ENCODE measurements around the gene GRK1.

GRK1 gene

DNA sequence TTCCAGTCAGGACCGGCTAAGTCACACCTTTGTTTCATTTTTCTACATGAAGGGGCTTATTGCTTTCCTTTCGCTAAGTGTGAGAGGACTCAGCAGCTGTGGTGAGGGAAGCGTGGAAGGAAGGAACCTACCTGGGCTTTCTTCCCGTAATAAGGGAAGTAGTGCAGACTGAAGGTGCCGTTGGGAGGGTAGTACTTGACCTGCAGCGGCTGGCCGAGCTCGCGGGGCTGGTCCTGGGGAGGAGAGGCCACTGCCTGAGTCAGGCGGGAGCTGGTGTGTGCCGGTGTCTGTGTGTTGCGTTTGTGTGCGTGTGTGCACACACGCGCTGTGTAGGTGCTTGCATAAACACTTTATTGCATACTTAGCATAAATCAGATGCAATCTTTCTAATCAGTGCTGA lies 16.7 kb upstream of the GRK1 start:
- no peak for DNase-seq

DNA sequence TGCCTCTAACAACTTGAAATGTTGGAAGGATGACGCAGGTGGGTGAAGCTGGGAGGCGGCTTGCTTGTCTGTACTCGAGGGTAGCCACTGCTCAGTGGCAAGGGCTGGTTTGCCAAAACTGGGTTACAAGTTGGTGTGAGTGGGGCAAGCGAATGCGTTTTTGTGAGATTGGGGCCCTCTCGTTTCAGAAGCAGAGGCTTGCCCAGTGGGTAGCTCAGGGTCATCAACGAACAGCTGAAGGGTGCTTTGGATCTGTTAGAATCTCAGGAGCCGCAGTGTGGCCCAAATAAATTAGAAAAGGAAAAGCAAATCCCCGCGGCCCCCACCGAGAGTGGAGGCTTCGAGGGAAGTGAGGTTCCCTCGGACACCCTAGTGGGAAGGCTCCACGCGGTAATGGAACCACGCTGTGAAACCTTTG lies 16.3 kb upstream of the GRK1 start:
- DNase-seq: no peak

DNA sequence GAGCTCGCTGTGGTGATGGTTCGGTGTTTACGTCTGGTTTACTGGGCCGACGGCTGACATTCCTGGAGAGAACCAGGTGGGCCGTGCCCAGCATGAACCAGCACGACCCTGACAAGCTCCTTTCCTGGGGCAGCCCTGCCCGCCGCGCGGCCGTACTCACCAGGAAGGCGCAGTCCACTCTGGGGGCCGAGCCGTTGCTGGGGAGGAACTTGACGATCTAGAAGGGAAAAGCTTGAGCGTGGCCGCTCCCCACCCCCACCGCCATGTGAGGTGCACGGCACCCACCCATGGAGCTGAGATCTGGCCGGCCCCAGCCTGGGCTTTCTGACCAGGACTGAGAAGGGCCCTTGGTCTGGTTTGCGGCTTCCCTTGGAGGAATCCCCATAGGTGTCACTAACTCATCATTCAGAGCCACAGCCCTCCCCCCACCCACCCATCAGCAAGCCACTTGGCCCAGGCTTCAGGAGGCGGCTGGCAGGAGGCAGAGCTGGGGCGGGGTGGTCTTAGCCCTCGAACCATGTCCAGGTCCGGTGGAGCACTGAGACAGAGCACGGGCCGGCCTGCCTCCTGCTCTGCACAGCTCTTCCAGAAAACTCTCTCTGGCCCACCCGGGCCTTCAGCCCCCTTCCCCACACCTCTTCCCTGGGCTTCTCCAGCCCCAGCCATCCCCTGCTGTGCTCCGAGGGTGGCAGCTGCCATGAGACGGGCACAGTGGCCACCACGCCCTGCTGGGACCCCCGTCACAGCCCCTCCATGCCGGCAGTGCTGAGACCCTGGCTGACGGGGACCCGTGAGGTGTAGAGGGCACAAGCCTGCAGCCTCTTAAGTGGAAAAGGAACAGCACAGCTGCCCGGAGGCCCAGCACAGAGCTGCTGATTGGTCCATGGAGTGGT lies 15.3 kb upstream of the GRK1 start:
- DNase-seq: no peak

DNA sequence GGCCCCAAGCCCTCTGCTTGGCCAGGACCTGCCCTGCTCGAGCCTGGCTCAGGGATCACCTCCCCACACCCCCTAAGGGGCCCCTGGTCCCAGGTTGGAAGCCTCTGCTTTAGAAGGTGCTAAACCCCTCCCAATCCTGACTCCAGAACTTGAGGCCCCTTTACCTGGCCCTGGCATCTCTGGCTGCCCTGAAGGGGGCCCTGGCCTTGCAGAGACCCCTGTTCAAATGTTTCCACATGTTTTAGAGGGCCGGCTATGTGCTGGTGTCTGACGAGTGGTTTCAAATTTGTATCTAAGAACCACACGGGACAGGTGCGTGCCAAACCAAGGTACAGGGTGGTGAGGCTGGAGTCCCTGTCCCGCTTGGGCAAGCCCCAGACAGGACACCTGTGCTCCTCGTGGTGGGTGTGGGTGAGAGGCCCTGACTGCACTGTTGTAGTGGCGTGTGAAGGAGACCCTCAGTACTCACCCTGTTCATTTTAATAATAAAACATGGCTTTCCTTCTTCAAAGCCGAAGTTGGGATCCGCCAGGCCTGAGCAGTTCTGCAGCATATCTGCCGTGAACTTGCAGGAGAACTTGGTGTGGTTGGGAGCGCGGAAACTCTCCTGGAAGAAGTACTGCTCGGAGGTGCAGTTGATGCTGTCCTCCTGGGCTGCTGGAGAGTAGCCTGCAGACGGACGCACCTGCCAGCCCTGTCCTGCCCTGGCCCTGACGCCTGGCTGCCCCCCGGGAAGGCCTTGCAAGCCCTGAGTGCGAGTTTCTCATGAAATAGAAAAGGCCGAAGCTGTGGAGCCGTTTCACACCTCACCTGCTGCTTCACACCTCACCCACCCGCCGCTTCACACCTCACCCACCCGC lies 14.4 kb upstream of the GRK1 start:
- DNase-seq: no peak

DNA sequence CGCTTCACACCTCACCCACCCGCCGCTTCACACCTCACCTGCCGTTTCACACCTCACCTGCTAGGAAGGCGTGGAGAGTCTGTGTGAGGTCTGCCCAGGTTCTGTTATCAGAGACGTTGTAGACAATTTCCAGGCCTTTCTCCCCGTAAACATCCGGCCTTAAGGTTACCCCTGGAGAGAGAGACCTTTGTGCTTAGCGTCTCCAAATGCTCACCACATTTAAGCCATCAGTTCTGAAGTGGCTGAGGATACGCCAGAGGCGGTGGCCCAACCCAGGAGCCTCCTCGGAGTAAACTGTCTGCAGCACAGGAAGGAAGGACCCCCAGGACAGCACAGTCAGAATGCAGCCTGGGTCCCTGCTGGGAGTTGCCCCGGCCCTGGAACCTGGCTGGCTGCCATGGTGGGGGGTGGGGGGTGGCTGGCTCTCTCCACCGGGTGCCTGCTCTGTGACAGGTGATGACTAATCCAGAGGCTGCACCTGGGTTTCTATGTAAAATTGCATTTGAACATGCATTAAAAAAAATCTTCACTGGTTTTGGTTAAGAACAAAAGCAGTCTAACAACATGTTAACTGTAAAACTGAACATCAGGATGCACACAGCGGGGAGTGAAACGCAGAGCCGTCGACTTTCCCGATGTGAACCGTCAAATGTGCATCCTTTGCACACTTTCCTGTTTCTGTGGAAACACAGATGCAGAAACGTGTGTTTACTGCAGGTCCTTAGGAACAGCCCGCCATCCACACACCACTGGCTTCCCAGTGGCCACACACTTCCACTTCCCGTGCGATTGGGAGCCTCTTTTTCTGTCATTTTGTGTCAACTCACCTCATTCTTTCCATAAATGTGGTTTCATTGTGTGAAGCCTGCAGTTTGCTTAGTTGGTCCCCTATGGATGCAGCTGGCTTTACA lies 13.5 kb upstream of the GRK1 start:
- peak in 1 of 56 donors; percentile 4 for DNase-seq

DNA sequence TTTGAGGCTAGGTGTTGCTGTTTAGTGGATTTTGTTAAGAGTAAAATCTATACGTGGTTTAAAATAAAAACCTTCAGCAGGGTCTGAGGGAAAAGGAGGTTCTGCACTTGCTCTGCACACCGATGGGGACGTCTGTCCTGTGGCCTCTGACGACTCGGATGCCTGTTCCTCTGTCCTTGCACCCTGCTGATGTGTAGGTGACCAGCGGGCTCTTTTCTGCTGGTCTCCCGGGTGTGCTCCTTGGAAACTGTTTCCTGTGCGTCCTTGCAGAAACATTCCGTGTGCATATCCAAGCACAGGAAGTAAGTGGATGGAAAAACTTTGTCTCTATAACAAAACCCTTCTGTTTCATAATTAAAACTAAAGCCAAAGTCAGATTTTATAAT lies 12.9 kb upstream of the GRK1 start:
- no peak for DNase-seq

DNA sequence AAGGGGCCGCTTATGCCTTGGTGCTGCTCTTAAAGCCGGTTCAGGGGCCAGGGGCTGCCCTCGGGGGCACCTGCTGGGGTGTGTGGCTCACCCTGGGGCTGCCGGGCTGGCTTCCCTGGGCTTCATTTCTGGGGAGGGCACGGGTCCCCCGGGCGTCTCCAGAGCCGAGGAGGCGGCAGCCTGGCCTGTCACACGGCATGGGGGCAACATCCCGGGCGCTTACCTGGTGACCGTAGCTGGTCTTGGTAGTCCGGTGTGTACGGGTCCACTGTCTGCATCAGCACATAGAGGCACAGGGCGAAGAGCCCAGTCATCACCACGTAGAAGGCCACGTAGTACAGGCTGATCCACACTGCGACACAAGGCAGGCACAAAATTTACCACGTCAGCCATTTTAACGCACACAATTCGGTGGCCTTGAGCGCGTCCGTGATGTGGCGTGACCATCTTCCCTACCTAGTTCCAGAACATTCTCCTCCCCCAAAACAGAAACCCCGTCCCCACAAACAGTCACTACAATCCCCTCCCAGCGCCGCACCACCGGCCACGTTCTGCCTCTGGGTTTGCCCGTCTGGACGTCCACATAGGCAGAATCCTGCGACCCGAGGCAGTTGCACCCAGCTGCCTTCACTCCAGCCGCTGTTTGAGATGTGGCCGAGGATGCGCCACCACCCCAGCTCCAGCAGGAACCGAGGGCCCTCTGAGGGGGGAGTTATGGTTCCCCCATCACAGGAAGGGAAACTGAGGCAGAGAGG lies 12.3 kb upstream of the GRK1 start:
- no peak for DNase-seq

DNA sequence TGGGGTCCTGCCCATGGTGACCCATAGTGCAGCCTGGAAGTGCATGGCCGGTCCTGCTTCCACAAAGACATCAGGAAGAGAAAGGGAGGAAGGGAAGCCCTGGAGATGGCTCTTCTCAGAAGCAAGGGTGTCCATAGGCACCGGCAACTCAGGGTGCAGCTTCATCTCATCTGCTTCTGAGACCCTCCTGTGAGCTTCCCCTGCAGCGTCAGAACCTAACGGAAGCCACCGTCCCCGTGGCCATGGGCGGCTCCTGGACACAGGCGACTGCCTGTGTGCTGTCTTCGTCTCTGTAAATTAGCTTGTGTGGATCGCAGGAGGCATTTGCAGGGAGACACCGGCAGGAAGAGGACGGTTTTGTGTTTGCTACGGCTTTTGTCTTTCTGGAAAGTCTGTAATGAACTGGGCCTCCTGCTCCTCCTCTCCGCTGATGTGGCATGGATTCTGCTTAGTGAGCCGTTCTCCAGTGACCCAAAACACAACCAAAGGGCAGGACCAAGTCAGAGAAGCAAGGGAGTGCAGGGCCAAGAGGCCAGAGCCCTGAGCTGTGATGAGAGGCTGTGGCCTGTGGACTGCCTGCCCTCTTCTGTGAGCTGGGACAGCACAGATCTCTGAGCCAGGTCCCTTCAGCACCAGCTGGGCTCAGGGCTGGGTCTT lies 11.5 kb upstream of the GRK1 start:
- DNase-seq: no peak

DNA sequence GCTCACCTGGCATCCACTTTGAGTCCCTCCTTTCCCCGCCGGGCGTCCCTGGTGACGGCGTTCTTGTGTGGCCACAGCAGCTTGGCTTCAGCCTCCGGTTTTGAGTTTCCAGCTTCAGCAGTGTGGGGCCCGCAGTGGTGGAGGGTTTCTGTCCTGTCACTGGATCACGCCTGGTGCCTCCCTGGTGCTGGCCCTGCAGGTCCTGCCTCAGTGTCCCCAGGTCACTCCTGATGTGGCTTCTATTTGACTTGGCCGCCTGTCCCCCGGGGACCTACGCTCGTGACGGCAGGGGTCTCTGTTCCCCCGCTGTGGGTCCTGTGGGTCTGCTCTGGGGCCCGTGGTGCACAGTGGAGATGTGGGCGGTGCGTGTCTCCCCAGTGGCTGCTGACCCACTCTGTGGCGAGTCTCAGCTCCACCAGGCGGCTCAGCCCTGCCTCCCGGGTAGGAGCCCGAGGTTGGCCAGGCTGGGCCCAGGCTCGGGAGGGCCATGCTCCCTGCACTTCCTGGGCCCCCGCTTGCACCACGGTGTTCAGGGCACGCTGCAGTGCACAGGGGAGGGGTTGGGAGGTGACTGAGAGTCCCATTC lies 10.9 kb upstream of the GRK1 start:
- DNase-seq: no peak

DNA sequence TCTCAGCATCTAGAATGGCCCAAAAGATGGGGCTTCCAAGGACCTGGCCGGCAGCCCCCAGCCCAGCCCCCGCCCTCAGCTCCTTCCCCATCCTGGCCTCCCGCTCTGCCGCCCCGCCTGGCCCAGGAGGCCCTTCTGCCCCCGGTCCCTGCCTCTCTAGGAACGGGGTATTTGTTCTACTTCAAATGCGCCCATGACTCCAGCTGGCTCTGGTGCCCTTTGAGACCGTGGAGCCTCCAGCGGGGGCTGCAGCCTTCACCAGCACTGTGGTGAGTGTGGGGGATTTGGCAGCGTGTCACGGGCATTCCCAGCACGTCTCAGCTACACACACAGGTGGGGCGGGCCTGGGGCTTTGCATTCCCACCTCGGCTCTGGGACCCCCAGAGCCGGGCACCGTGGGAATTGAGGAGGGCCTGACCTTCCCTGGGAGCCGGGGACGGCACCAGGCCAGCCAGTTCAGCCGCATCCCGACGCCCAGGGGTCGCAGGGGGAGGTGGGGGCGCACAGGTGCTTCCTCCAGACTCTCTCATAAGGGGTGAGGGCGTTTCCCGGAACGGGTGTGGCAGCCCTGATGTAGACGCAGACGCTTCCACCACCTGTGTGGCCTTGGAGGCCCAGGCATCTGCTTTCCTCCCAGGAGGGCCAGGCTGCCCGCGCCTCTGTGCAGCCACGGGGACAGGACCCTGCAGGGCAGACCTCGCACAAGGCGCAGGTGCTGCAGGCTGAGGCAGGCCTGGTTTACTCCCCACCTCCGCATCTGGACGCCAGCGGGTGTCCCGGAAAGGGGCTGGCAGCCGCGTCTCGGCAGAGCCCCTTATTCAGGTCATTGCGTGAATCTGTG lies 10.0 kb upstream of the GRK1 start:
- no peak for DNase-seq

DNA sequence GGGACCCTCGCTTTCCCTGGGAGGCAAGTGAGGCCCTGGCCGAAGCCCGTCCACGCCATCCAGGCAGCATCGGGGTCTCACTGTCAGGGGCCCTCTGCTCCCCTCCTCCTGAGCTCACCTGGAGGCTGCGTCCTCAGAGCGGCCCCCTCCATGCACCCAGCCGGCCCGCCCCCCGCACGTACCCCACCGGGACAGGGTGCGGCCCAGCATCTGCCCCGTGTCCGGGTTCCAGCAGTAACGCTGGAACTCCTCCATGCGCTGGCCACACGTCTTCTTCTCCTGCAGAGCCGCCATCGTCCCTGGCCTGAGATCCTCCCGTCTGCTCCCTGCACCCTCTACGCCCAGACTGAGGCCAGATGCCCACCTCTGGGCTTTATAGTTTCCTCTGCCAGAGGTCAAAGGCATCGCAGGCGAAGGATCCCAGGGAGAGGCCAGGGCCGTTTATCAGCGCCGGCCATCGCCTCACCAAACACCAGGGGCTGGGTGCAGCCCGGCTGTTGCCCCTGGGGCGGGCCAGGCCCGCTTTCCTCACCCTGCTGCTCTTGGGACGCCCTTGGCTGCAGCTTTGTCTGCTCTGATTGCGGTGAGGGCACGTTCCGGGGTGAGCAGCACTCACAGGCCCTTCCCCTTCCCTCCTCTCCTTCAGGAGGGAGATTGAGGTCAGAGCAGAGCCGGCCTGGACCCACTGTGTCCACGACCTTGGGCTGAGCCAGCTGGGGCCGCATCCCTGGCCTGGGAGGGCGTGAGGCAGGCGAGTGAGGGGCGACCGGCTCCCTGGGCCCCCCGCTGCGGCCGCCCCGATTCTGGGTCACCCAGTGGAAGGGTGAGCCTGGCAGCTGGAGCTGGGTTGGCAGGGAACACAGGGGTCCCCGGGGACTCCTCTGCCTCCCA lies 8.9 kb upstream of the GRK1 start, which contains the start of gene ATP4B:
TSS of gene ATP4B (minus strand) at position 348 of the 891 bp plus-strand sequence. CDS start at position 294, 54 bp downstream.
- no peak for DNase-seq

DNA sequence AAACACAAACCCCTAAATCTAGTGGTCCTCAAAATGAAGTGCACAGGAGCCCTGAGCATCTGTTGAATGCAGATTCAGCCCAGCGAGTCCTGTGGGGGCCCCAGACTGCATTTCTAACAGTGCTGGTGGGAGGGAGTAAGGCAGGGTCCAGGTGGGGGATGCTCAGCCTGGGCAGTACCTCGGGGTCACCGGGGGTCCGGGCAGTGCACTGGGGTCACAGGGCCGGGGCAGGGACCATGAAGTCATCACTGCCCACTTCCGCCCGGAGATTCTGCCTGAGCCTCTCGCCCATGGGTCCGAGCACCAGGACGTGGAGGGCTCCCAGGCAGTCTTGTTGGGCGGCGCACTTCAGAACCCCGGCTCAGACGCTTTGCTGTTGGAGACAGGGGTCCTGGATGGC lies 8.2 kb upstream of the GRK1 start:
- DNase-seq: no peak

DNA sequence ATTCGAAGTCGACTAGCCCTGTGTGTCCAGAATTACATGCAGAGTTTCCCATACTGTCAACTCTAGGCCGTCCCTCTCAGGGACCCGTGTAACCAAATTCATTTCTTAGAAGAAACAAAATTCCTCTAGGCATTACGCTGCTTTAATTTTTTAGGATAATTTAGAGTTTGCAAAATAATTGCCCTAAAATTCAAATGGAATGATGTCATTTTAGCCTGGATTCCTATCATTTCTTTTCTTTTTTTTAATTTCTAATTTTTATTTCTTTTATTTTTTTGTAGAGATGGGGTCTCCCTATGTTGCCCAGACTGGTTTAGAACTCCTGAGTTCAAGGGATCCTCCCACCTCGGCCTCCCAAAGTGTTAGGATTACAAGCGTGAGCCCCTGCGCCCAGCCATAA lies 7.7 kb upstream of the GRK1 start:
- DNase-seq: no peak

DNA sequence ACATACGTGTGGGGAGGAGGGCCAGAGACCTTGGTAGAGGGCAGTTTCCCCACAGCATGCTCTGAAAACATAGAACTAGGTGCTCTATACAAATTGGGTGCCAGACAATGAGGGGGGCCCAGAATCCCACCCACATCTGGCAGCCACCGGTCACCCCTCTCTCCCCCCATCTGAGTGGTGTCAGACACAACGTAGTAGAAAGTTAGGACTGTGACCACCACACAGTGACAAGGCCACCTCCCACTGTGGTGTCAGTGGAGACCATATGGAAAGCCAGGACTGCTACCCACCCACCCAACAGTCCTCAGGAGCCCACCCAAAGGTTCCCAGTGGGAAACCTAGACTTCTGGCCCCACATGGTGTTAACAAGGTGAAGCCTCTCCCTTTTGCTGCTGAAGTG lies 7.0 kb upstream of the GRK1 start:
- DNase-seq: no peak

DNA sequence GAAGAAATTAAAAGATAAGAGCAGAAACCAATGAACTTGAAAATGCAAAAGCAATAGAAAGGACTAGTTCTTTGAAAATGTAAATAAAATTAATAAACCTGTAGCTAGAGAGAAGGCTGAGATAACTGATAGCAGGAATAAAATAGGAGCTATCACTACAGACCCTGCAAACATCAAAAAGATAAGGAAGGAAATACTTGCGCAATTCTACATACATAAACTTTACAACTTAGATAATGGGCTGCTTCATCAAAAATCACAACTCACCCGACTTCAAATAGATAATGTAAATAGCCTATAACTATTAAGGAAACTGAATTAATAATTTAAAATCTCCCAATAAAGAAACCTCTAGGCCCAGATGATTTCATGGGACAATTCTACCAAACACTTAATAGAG lies 5.5 kb upstream of the GRK1 start:
- DNase-seq: no peak

DNA sequence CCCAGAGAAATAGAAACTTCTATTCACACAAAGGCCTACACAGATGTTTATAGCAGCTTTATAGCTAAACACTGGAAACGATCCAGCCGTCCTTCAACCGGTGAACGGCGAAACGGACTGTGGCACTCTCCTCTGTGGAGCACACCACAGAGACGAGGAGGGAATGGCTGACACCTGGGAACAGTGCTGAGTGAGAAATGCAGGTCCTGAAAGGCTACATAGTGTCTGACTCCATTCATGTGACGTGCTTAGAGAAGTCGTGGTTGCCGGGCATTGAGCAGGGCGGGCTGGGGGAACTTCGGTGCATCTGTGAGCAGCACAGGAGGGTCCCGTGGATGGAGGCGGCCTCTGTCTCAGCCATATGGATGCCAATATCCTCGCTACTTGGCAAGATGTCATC lies 3.1 kb upstream of the GRK1 start:
- no peak for DNase-seq

DNA sequence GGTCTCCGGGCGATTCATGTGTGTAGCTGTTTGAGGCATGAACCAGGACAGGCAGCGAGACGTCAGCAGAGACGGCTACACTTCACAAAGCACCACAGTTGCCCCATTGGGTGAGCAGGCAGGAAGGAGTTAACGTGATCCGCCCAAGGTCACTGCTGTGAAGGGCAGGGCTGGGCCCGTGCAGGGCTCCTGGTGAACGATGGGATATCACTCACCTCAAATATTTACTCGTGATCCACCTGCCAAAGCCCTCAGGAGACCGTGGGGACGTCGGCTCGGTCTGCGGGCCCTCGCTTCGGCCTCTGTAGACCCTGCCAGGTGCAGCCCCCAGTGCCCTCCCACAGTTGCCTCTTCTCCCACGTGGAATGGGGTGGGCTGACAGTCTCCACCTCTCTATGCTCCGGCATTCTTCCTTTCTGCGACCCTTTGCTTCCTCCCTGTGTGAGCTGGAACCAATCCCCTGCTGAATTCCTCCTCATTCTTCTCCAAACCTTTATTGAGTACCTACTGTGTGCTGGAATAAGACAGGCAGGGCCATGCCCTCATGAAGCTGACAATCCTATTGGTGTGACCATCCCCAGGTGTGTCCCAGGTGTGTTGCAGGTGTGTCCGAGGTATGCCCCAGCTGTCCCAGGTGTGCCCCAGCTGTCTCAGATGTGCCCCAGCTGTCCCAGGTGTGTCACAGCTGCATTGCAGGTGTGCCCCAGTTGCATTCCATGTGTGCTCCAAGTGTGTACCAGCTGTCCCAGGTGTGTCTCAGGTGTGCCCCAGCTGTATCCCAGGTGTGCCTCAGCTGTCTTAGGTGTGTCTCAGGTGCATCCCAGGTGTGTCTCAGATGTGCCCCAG lies 2.0 kb upstream of the GRK1 start:
- DNase-seq: no peak
